Lower leg skin (tissue), 3 donors: ENCODE measurements around the gene CAMKMT.

Source experiments
- POLR2A ChIP-seq, 2 donors: fragments of 450-650 bp; IDR thresholded peaks; one replicate each; pipeline ENCODE4 v1.6.1; 2016 to 2017; ENCODE audit warnings: antibody characterized with exemption in 2 of 2, mild to moderate bottlenecking in 1 of 2, moderate library complexity in 1 of 2
- TF ChIP-seq, protein P1 (sequence below), 3 donors: fragments of 450-650 bp; IDR thresholded peaks; one replicate each; pipeline ENCODE4 v1.5.1; 2016; ENCODE audit warnings: antibody characterized with exemption in 3 of 3, mild to moderate bottlenecking in 3 of 3, moderate library complexity in 2 of 3

DNA sequence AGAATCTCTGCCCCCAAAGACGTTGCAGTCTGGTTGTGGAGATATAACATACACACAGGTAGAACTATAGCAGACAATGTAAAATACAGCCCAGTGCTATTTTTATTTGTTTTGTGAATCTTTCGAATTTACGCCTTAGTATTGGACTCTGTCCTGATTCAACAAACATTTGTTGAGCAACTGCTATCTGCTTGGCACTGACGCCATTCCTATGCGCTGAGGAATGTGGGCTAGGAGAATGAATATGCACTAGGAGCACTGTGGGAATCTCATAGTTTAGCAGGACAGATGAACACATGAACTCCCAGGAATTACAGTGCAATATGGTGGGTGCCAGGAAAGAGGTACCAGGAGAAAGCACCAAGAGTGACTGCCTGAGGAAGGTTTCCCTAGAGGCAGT, 398.1 kb downstream of the CAMKMT start:
- TF ChIP-seq, protein P1, sequence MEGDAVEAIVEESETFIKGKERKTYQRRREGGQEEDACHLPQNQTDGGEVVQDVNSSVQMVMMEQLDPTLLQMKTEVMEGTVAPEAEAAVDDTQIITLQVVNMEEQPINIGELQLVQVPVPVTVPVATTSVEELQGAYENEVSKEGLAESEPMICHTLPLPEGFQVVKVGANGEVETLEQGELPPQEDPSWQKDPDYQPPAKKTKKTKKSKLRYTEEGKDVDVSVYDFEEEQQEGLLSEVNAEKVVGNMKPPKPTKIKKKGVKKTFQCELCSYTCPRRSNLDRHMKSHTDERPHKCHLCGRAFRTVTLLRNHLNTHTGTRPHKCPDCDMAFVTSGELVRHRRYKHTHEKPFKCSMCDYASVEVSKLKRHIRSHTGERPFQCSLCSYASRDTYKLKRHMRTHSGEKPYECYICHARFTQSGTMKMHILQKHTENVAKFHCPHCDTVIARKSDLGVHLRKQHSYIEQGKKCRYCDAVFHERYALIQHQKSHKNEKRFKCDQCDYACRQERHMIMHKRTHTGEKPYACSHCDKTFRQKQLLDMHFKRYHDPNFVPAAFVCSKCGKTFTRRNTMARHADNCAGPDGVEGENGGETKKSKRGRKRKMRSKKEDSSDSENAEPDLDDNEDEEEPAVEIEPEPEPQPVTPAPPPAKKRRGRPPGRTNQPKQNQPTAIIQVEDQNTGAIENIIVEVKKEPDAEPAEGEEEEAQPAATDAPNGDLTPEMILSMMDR (IDR thresholded peaks at IDR 0.05), result no peak
- no peak for TF ChIP-seq POLR2A (IDR thresholded peaks at IDR 0.05)
